Measurements from ENCODE around the gene DHX35. TPM values are rescaled to one million over a fixed set of nuclear protein-coding genes. Genes with fewer than 3 reads are reported as not detected.

The DHX35 gene
- total RNA-seq, 1 experiment from 2014 or later, result 29.5 TPM

- Mint-ChIP-seq H3K4me1 (ENCODE audit: low read depth, unreplicated experiment) (no peaks in the 10 kb centered on the region), H3K36me3 (ENCODE audit: insufficient read depth, unreplicated experiment) (peaks cover 3% of the 10 kb centered on the region), H3K4me3 (ENCODE audit: unreplicated experiment) (no peak overlapping the region), H3K27me3 (ENCODE audit: insufficient read depth, unreplicated experiment) (no peaks in the 10 kb centered on the region), H3K27ac (ENCODE audit: unreplicated experiment) (no peak overlapping the region), H3K9me3 (ENCODE audit: unreplicated experiment) (no peaks in the 10 kb centered on the region)
- Histone ChIP-seq H3K27me3 (replicated peaks; ENCODE audit: control insufficient read depth, insufficient read depth, low read length) (no peaks in the 10 kb centered on the region), H3K4me1 (no peaks in the 10 kb centered on the region), H3K9me3 (no peaks in the 10 kb centered on the region), H3K36me3 (ENCODE audit: control insufficient read depth, insufficient read depth, low read length) (no peaks in the 10 kb centered on the region; the same call in 1 of the 2 replicates), H3K4me3 (ENCODE audit: low read depth, low read length) (no peak overlapping the region)
- no peak for DNase-seq
- ChIA-PET CTCF (no interaction called here), POLR2A (no interaction called here)
- TF ChIP-seq, protein P1, sequence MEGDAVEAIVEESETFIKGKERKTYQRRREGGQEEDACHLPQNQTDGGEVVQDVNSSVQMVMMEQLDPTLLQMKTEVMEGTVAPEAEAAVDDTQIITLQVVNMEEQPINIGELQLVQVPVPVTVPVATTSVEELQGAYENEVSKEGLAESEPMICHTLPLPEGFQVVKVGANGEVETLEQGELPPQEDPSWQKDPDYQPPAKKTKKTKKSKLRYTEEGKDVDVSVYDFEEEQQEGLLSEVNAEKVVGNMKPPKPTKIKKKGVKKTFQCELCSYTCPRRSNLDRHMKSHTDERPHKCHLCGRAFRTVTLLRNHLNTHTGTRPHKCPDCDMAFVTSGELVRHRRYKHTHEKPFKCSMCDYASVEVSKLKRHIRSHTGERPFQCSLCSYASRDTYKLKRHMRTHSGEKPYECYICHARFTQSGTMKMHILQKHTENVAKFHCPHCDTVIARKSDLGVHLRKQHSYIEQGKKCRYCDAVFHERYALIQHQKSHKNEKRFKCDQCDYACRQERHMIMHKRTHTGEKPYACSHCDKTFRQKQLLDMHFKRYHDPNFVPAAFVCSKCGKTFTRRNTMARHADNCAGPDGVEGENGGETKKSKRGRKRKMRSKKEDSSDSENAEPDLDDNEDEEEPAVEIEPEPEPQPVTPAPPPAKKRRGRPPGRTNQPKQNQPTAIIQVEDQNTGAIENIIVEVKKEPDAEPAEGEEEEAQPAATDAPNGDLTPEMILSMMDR (IDR thresholded peaks at IDR 0.05; ENCODE audit: insufficient read depth in 1 of 2, low read depth in 1 of 2, low read length in 1 of 2, severe bottlenecking in 1 of 2, unreplicated experiment in 1 of 2), result no peak
- intact Hi-C loops (cut with micrococcal nuclease; ENCODE audit: unreplicated experiment), result no loop called here
- no TSS peak for BruUV-seq (replicated peaks)
These were observed 13.5 kb downstream of the DHX35 start for GRCh38 chr20:38975539-38976120.

DNA sequence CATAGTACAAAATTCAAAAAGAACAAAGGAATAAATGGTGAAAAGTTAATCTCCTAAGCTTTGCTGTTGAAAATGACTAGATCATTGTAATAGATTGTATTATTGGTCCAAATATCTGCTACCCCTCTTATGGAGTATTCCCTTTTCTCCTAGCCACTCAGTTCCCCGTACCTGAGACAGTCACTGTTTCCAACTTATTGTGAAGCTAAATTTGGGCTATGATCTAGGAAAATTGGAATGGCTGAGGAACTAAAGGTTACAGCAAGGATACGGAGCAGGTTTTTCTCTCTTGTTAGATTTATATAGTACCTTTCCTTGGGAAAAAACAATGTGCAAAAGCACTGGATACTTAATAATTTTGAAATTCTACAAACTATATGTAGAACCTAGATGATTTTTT is 17.3 kb downstream of the DHX35 start:
- Mint-ChIP-seq H3K4me3 (ENCODE audit: unreplicated experiment) (no peak overlapping the region), H3K9me3 (ENCODE audit: unreplicated experiment) (no peaks in the 10 kb centered on the region), H3K27me3 (ENCODE audit: insufficient read depth, unreplicated experiment) (no peaks in the 10 kb centered on the region), H3K27ac (ENCODE audit: unreplicated experiment) (no peak overlapping the region), H3K4me1 (ENCODE audit: low read depth, unreplicated experiment) (peaks cover 18% of the 10 kb centered on the region), H3K36me3 (ENCODE audit: insufficient read depth, unreplicated experiment) (peaks cover 5% of the 10 kb centered on the region)
- intact Hi-C loops (cut with micrococcal nuclease; ENCODE audit: unreplicated experiment), result no loop called here
- ChIA-PET POLR2A (no interaction called here), CTCF (no interaction called here)
- Histone ChIP-seq H3K9me3 (no peaks in the 10 kb centered on the region), H3K4me1 (peaks cover 9% of the 10 kb centered on the region), H3K4me3 (ENCODE audit: low read depth, low read length) (no peak overlapping the region), H3K27me3 (replicated peaks; ENCODE audit: control insufficient read depth, insufficient read depth, low read length) (no peaks in the 10 kb centered on the region), H3K36me3 (ENCODE audit: control insufficient read depth, insufficient read depth, low read length) (no peaks in the 10 kb centered on the region)
- TF ChIP-seq, protein P1 (IDR thresholded peaks at IDR 0.05; ENCODE audit: insufficient read depth in 1 of 2, low read depth in 1 of 2, low read length in 1 of 2, severe bottlenecking in 1 of 2, unreplicated experiment in 1 of 2), result no peak
- BruUV-seq (replicated peaks), result no TSS peak
- DNase-seq, result no peak

DNA sequence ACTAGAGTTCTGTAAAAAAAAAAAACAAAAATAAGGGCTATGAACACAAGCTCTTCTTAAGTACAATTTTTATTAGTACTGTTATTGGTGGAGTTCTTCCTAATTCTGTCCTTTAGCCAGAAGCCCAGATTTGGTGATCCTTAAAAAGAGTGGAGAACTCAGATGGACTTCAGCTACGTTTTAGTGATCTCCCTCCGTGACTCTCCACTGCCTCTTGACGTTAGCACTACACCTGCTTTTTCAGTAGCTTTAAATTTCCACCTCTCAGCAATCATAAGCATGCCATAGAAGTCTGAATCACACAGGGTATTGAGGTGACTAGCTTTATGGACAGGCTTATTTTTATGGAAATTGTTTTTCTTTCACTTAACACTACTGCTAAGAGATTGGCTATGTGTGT is 17.7 kb downstream of the DHX35 start:
- H3K27ac Mint-ChIP-seq (ENCODE audit: unreplicated experiment), result no peak overlapping the region
- ChIA-PET CTCF (interaction anchor here (1.0 kb wide), 1 partner anchor 17 kb away, joined by 3 read pairs; the partner anchor contains the start of gene DHX35), POLR2A (no interaction called here)
- peaks cover 8% of the 10 kb centered on the region for H3K36me3 Mint-ChIP-seq (ENCODE audit: insufficient read depth, unreplicated experiment)
- H3K4me3 Mint-ChIP-seq (ENCODE audit: unreplicated experiment), result no peak overlapping the region
- H3K9me3 Mint-ChIP-seq (ENCODE audit: unreplicated experiment), result no peaks in the 10 kb centered on the region
- TF ChIP-seq, protein P1 (IDR thresholded peaks at IDR 0.05; ENCODE audit: insufficient read depth in 1 of 2, low read depth in 1 of 2, low read length in 1 of 2, severe bottlenecking in 1 of 2, unreplicated experiment in 1 of 2), result no peak
- Histone ChIP-seq H3K4me3 (ENCODE audit: low read depth, low read length) (no peak overlapping the region), H3K9me3 (no peaks in the 10 kb centered on the region), H3K4me1 (peaks cover 9% of the 10 kb centered on the region), H3K36me3 (ENCODE audit: control insufficient read depth, insufficient read depth, low read length) (no peaks in the 10 kb centered on the region), H3K27me3 (replicated peaks; ENCODE audit: control insufficient read depth, insufficient read depth, low read length) (no peaks in the 10 kb centered on the region)
- intact Hi-C loops (cut with micrococcal nuclease; ENCODE audit: unreplicated experiment), result no loop called here
- no peaks in the 10 kb centered on the region for H3K27me3 Mint-ChIP-seq (ENCODE audit: insufficient read depth, unreplicated experiment)
- no TSS peak for BruUV-seq (replicated peaks)
- DNase-seq, result no peak
- peaks cover 18% of the 10 kb centered on the region for H3K4me1 Mint-ChIP-seq (ENCODE audit: low read depth, unreplicated experiment)

All from Caco-2 (cell line).